Chondrocyte (in vitro differentiated cells): ENCODE results near the gene DUSP16. TPM values are rescaled to one million over a fixed set of nuclear protein-coding genes. Genes with fewer than 3 reads are reported as not detected.
A peak's percentile ranks its signal among the peaks of the same experiment; 100 is the strongest.
"Not testable (repeated sequence)": the region's sequence is repeated elsewhere in the genome, so short reads cannot be mapped to it uniquely, and the experiment has no call there.

Source experiments
- DNase-seq: peaks from one replicate; pipeline ENCODE4 v3.0.0; 2021; ENCODE audit warnings: mixed read lengths, low spot score
- H3K27ac Mint-ChIP-seq: one replicate; pipeline ENCODE4 v1.8.0; 2021; ENCODE audit warnings: mild to moderate bottlenecking, moderate library complexity, mixed read lengths; ENCODE audit not compliant: unreplicated experiment
- H3K27me3 Mint-ChIP-seq: 2 replicates; pipeline ENCODE4 v1.8.0; 2021; ENCODE audit warnings: low read depth, mixed read lengths
- H3K36me3 Mint-ChIP-seq: 2 replicates; pipeline ENCODE4 v1.8.0; 2021; ENCODE audit warnings: low read depth, mixed read lengths
- H3K4me1 Mint-ChIP-seq: 2 replicates; pipeline ENCODE4 v1.8.0; 2021; ENCODE audit warnings: low read depth, mild to moderate bottlenecking, mixed read lengths
- H3K4me3 Mint-ChIP-seq: one replicate; pipeline ENCODE4 v1.8.0; 2021; ENCODE audit warnings: mild to moderate bottlenecking, moderate library complexity, mixed read lengths; ENCODE audit not compliant: unreplicated experiment
- H3K9me3 Mint-ChIP-seq: 2 replicates; pipeline ENCODE4 v1.8.0; 2021; ENCODE audit warnings: low read depth, mixed read lengths
- CTCF ChIP-seq: fragments of 200-600 bp; sonication (generic); IDR thresholded peaks from 2 replicates; pipeline ENCODE4 v1.5.0; 2021; ENCODE audit warnings: antibody characterized with exemption, mild to moderate bottlenecking, moderate library complexity
- total RNA-seq: library from RNA; stranded (reverse); gene quantifications from 3 replicates; pipeline ENCODE4 v1.2.1, GENCODE V29; 2021

DUSP16 gene
- total RNA-seq, 1 donor from 2014 or later, result 13.7 TPM

GRCh38 chr12:12599750-12600643 is 37.3 kb upstream of the DUSP16 start:
- Mint-ChIP-seq H3K4me3 (no peak overlapping the region), H3K9me3 (no peaks in the 10 kb centered on the region), H3K4me1 (peaks cover 3% of the 10 kb centered on the region), H3K27me3 (peaks cover 2% of the 10 kb centered on the region), H3K27ac (no peak overlapping the region), H3K36me3 (no peaks in the 10 kb centered on the region)
- DNase-seq, result no peak
- TF ChIP-seq CTCF, result no peak

GRCh38 chr12:12598864-12599263 is 36.2 kb upstream of the DUSP16 start:
- H3K27ac Mint-ChIP-seq, result no peak overlapping the region
- no peak for TF ChIP-seq CTCF
- no peaks in the 10 kb centered on the region for H3K36me3 Mint-ChIP-seq
- H3K27me3 Mint-ChIP-seq, result peaks cover 2% of the 10 kb centered on the region
- H3K4me1 Mint-ChIP-seq, result peaks cover 3% of the 10 kb centered on the region
- no peaks in the 10 kb centered on the region for H3K9me3 Mint-ChIP-seq
- H3K4me3 Mint-ChIP-seq, result no peak overlapping the region
- DNase-seq, result no peak

GRCh38 chr12:12596598-12596997 is 33.9 kb upstream of the DUSP16 start:
- not testable (repeated sequence) for H3K36me3 Mint-ChIP-seq, H3K27me3 Mint-ChIP-seq, H3K4me3 Mint-ChIP-seq, H3K9me3 Mint-ChIP-seq, DNase-seq, H3K27ac Mint-ChIP-seq
- peaks cover 10% of the 10 kb centered on the region for H3K4me1 Mint-ChIP-seq

GRCh38 chr12:12595929-12596328 is 33.3 kb upstream of the DUSP16 start:
- H3K9me3 Mint-ChIP-seq, H3K27me3 Mint-ChIP-seq, H3K27ac Mint-ChIP-seq, H3K4me3 Mint-ChIP-seq, H3K36me3 Mint-ChIP-seq, DNase-seq: not testable (repeated sequence)
- peaks cover 10% of the 10 kb centered on the region for H3K4me1 Mint-ChIP-seq

- peak overlapping the region; percentile 45 for H3K27ac Mint-ChIP-seq
- H3K27me3 Mint-ChIP-seq, result peaks cover 3% of the 10 kb centered on the region
- DNase-seq, result no peak
- H3K4me1 Mint-ChIP-seq, result peaks cover 8% of the 10 kb centered on the region
- peaks cover 1% of the 10 kb centered on the region for H3K36me3 Mint-ChIP-seq
- no peak for TF ChIP-seq CTCF
- H3K4me3 Mint-ChIP-seq, result no peak overlapping the region
- no peaks in the 10 kb centered on the region for H3K9me3 Mint-ChIP-seq
These were observed 30.3 kb upstream of the DUSP16 start for GRCh38 chr12:12592930-12593329.

GRCh38 chr12:12590961-12591360 is 28.3 kb upstream of the DUSP16 start:
- peaks cover 3% of the 10 kb centered on the region for H3K27me3 Mint-ChIP-seq
- no peak for TF ChIP-seq CTCF
- H3K36me3 Mint-ChIP-seq, result peaks cover 1% of the 10 kb centered on the region
- H3K4me3 Mint-ChIP-seq, result no peak overlapping the region
- H3K4me1 Mint-ChIP-seq, result peaks cover 19% of the 10 kb centered on the region
- H3K9me3 Mint-ChIP-seq, result no peaks in the 10 kb centered on the region
- no peak overlapping the region for H3K27ac Mint-ChIP-seq
- no peak for DNase-seq

GRCh38 chr12:12588436-12588835 is 25.8 kb upstream of the DUSP16 start:
- not testable (repeated sequence) for H3K9me3 Mint-ChIP-seq, DNase-seq, H3K36me3 Mint-ChIP-seq, H3K4me3 Mint-ChIP-seq, H3K27ac Mint-ChIP-seq, H3K27me3 Mint-ChIP-seq
- peaks cover 19% of the 10 kb centered on the region for H3K4me1 Mint-ChIP-seq
